Measurements from ENCODE around the gene RARG.

Gene RARG

DNA sequence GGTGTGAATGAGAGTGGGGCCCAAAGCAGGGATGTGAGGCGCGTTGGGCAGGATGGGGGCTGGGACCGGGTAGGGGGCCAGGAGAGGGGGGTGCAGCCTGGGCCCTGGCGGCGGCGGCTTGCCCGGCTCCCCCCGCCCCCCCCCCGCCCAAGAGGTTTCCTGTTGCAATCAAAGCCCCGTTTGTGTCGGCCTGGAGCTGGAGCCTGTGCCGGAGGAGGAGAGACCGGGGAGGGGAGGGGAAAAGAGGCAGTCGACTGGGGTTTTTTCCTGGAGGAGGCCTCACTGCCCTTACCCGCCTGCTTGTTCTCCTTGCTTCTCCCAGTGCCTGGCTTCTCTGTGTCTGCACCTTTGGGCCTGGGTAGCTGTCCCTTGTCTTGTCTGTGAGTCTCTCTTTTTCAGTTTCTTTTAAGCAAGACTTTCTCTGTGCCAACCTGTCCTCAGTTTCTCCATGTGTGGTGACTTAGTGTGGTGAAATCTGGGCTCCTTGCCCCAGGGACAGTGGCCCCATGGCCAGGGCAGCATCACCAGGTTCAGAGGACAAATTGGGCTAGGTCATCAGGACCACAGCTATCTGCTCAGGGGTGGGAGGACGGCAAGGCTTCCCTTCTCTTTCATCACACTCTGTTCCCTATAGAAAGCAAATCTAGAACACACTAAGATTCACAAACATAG lies 8.5 kb downstream of the RARG start:
- no peak overlapping the region for H3K23ac ChIP-seq (ENCODE audit: low read length)
- peak overlapping the region; percentile 88 for H4K91ac ChIP-seq (ENCODE audit: low read depth, low read length)
- whole genome bisulfite sequencing (ENCODE audit: extremely low coverage, insufficient coverage, insufficient read length) = no CpG with 5 or more reads among the region's 16 CpGs
- H3K4me1 ChIP-seq (ENCODE audit: control insufficient read depth in 1 of 2, insufficient read depth in 2 of 2, low read length in 2 of 2) = peaks cover 31 to 37% of the 10 kb centered on the region in 2 experiments
- H3K79me2 ChIP-seq (ENCODE audit: control insufficient read depth, insufficient read depth, low read length, poor library complexity) = peaks cover 4% of the 10 kb centered on the region
- H4K8ac ChIP-seq (ENCODE audit: low read depth, low read length) = peak overlapping the region; percentile 86
- H3K79me1 ChIP-seq (ENCODE audit: low read length) = peaks cover 28% of the 10 kb centered on the region
- DNase-seq = no peak
- H3K4ac ChIP-seq (ENCODE audit: low read depth, low read length) = peak overlapping the region; percentile 57
- H3K36me3 ChIP-seq (ENCODE audit: control insufficient read depth in 1 of 2, insufficient read depth in 2 of 2, low read length in 2 of 2) = peaks cover 0 to 4% of the 10 kb centered on the region in 2 experiments
- no peaks in the 10 kb centered on the region for H3K9me3 ChIP-seq (ENCODE audit: insufficient read depth, low read depth, low read length)
- peak overlapping the region; percentile 66 for H2BK5ac ChIP-seq (ENCODE audit: low read depth, low read length, poor library complexity)
- H3K27me3 ChIP-seq (ENCODE audit: insufficient read depth, low read length) = peaks cover 2% of the 10 kb centered on the region
- H3K27ac ChIP-seq (ENCODE audit: low read depth, low read length) = peak overlapping the region; percentile 99
- no peak overlapping the region for H3K4me3 ChIP-seq (ENCODE audit: low read depth, low read length)
- peak overlapping the region; percentile 84 for H3K18ac ChIP-seq (ENCODE audit: low read length)
- H3K14ac ChIP-seq (ENCODE audit: low read length) = peak overlapping the region; percentile 78
- peak overlapping the region; percentile 31 for H2AK5ac ChIP-seq (ENCODE audit: low read length)
- H3K9ac ChIP-seq (ENCODE audit: low read length) = no peak overlapping the region
- H4K12ac ChIP-seq (ENCODE audit: low read depth, low read length) = no peak overlapping the region
- peak overlapping the region; percentile 26 for H3K4me2 ChIP-seq (ENCODE audit: low read length)
- H2BK12ac ChIP-seq (ENCODE audit: low read length) = peak overlapping the region; percentile 80
- H2BK120ac ChIP-seq (ENCODE audit: insufficient read depth, low read length, poor library complexity) = peak overlapping the region; percentile 78
- H2AFZ ChIP-seq (ENCODE audit: insufficient read depth, low read length, poor library complexity) = peak overlapping the region; percentile 47

GRCh38 chr12:53222806-53223261 lies 9.2 kb downstream of the RARG start:
- no peak overlapping the region for H4K12ac ChIP-seq (ENCODE audit: low read depth, low read length)
- H3K36me3 ChIP-seq (ENCODE audit: control insufficient read depth in 1 of 2, insufficient read depth in 2 of 2, low read length in 2 of 2) = peaks cover 0 to 4% of the 10 kb centered on the region in 2 experiments
- peaks cover 2% of the 10 kb centered on the region for H3K27me3 ChIP-seq (ENCODE audit: insufficient read depth, low read length)
- peak overlapping the region; percentile 51 for H2AK5ac ChIP-seq (ENCODE audit: low read length)
- peak overlapping the region; percentile 78 for H2BK120ac ChIP-seq (ENCODE audit: insufficient read depth, low read length, poor library complexity)
- H2AFZ ChIP-seq (ENCODE audit: insufficient read depth, low read length, poor library complexity) = peak overlapping the region; percentile 47
- H3K9me3 ChIP-seq (ENCODE audit: insufficient read depth, low read depth, low read length) = no peaks in the 10 kb centered on the region
- H4K8ac ChIP-seq (ENCODE audit: low read depth, low read length) = peak overlapping the region; percentile 61
- peak overlapping the region; percentile 59 for H2BK5ac ChIP-seq (ENCODE audit: low read depth, low read length, poor library complexity)
- WGBS (ENCODE audit: extremely low coverage, insufficient coverage, insufficient read length) = no CpG with 5 or more reads among the region's 4 CpGs
- DNase-seq = no peak
- peaks cover 4% of the 10 kb centered on the region for H3K79me2 ChIP-seq (ENCODE audit: control insufficient read depth, insufficient read depth, low read length, poor library complexity)
- H3K9ac ChIP-seq (ENCODE audit: low read length) = no peak overlapping the region
- peak overlapping the region; percentile 63 for H3K23ac ChIP-seq (ENCODE audit: low read length)
- H3K18ac ChIP-seq (ENCODE audit: low read length) = peak overlapping the region; percentile 33
- no peak overlapping the region for H3K4me2 ChIP-seq (ENCODE audit: low read length)
- H3K4ac ChIP-seq (ENCODE audit: low read depth, low read length) = no peak overlapping the region
- H3K4me3 ChIP-seq (ENCODE audit: low read depth, low read length) = no peak overlapping the region
- H4K91ac ChIP-seq (ENCODE audit: low read depth, low read length) = peak overlapping the region; percentile 88
- peak overlapping the region; percentile 99 for H3K27ac ChIP-seq (ENCODE audit: low read depth, low read length)
- H3K79me1 ChIP-seq (ENCODE audit: low read length) = peaks cover 28% of the 10 kb centered on the region
- peak overlapping the region; percentile 58 for H3K14ac ChIP-seq (ENCODE audit: low read length)
- peak overlapping the region; percentile 97 for H2BK12ac ChIP-seq (ENCODE audit: low read length)
- H3K4me1 ChIP-seq (ENCODE audit: control insufficient read depth in 1 of 2, insufficient read depth in 2 of 2, low read length in 2 of 2) = peaks cover 31 to 38% of the 10 kb centered on the region in 2 experiments

DNA sequence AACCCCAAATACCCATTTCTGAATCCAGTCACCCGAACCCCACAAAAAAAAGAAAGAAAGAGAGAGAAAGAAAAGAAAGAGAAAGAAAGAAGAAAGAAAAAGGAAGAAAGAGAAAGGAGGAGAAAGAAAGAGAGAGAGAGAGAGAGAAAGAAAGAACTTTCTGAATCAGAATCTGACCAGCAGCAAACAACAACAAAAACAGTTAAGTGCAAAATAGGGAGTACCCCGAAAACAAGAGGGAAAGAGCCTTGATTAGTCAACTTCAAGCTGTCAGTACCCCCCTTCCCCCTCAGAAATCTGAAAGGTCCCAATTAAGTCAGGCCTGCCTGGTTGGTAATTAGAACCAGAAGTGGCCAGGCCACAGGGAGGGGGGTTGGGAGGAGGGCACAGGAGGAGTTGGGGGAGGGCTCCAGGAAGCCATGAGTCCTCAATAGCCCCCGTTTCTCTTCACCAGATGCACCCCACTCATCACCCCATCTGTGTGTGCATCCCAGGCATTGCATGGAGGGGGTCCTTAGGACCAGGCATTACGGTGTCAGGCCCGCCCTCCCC lies 9.8 kb downstream of the RARG start:
- peaks cover 2% of the 10 kb centered on the region for H3K27me3 ChIP-seq (ENCODE audit: insufficient read depth, low read length)
- H2BK12ac ChIP-seq (ENCODE audit: low read length) = peak overlapping the region; percentile 97
- H4K91ac ChIP-seq (ENCODE audit: low read depth, low read length) = peak overlapping the region; percentile 88
- H2AK5ac ChIP-seq (ENCODE audit: low read length) = peak overlapping the region; percentile 49
- H3K4ac ChIP-seq (ENCODE audit: low read depth, low read length) = no peak overlapping the region
- H3K4me3 ChIP-seq (ENCODE audit: low read depth, low read length) = no peak overlapping the region
- no peaks in the 10 kb centered on the region for H3K9me3 ChIP-seq (ENCODE audit: insufficient read depth, low read depth, low read length)
- no peak overlapping the region for H4K12ac ChIP-seq (ENCODE audit: low read depth, low read length)
- H3K18ac ChIP-seq (ENCODE audit: low read length) = peak overlapping the region; percentile 33
- peak overlapping the region; percentile 91 for H3K4me2 ChIP-seq (ENCODE audit: low read length)
- peak overlapping the region; percentile 78 for H2BK120ac ChIP-seq (ENCODE audit: insufficient read depth, low read length, poor library complexity)
- H4K8ac ChIP-seq (ENCODE audit: low read depth, low read length) = no peak overlapping the region
- H3K4me1 ChIP-seq (ENCODE audit: control insufficient read depth in 1 of 2, insufficient read depth in 2 of 2, low read length in 2 of 2) = peaks cover 34 to 42% of the 10 kb centered on the region in 2 experiments
- no peak overlapping the region for H3K9ac ChIP-seq (ENCODE audit: low read length)
- H3K36me3 ChIP-seq (ENCODE audit: control insufficient read depth in 1 of 2, insufficient read depth in 2 of 2, low read length in 2 of 2) = peaks cover 0 to under 1% of the 10 kb centered on the region in 2 experiments
- H3K79me2 ChIP-seq (ENCODE audit: control insufficient read depth, insufficient read depth, low read length, poor library complexity) = peaks cover 4% of the 10 kb centered on the region
- WGBS (ENCODE audit: extremely low coverage, insufficient coverage, insufficient read length) = no CpG with 5 or more reads among the region's 5 CpGs
- peaks cover 28% of the 10 kb centered on the region for H3K79me1 ChIP-seq (ENCODE audit: low read length)
- H3K27ac ChIP-seq (ENCODE audit: low read depth, low read length) = peak overlapping the region; percentile 99
- H3K14ac ChIP-seq (ENCODE audit: low read length) = no peak overlapping the region
- peak overlapping the region; percentile 59 for H2BK5ac ChIP-seq (ENCODE audit: low read depth, low read length, poor library complexity)
- H3K23ac ChIP-seq (ENCODE audit: low read length) = no peak overlapping the region
- no peak overlapping the region for H2AFZ ChIP-seq (ENCODE audit: insufficient read depth, low read length, poor library complexity)
- no peak for DNase-seq

DNA sequence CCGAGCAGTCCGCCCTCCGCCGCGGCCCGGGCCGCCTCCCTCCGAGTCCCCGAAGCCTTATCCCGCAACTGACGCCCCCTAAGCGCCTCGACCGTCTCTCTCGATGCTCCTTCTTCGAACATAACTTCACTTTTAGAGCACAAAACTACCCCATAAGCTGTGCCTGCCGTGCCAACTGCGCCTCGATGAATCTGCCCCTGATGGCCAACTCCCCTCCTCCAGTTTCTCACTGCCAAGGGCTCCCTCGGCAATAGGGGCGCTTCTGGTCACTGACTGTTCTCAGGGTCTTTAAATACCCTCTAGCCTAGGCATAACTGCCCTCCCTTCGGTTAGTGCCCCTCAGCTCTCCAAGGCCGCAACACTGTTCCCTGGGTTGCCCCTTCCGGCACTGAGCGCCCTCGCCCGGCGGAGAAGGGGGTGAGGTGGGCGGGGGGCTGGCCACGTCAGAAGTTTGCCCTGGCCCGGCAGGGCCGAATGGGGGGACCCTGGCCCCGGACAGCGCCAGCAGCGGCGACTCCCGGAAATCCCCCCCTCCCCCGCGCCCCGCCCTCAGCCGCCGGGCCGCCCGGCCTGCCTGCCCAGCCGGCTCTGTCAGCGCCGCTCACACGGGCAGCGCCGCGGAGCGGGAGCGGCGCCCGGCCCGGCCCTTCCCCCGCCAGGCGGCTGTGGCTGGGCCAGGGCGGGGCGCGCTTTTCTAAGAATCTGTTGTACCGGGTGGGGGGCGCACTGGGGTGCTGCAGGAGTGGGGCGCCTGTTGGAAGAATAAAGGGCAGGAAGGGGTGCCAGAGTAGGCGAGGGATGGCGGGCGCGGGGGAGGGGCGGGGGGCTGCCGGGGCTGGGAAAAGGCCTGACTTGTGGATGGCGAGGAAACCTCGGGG lies 10.6 kb downstream of the RARG start:
- Histone ChIP-seq H3K14ac (ENCODE audit: low read length) (peak overlapping the region; percentile 99), H3K4ac (ENCODE audit: low read depth, low read length) (peak overlapping the region; percentile 97), H2BK5ac (ENCODE audit: low read depth, low read length, poor library complexity) (peak overlapping the region; percentile 98), H3K36me3 (ENCODE audit: control insufficient read depth in 1 of 2, insufficient read depth in 2 of 2, low read length in 2 of 2) (no peaks in the 10 kb centered on the region), H4K91ac (ENCODE audit: low read depth, low read length) (peak overlapping the region; percentile 100), H3K27ac (ENCODE audit: low read depth, low read length) (peak overlapping the region; percentile 99), H4K12ac (ENCODE audit: low read depth, low read length) (peak overlapping the region; percentile 96), H2AK5ac (ENCODE audit: low read length) (peak overlapping the region; percentile 95), H3K4me3 (ENCODE audit: low read depth, low read length) (peak overlapping the region; percentile 63), H2BK120ac (ENCODE audit: insufficient read depth, low read length, poor library complexity) (peak overlapping the region; percentile 95), H3K9me3 (ENCODE audit: insufficient read depth, low read depth, low read length) (no peaks in the 10 kb centered on the region), H3K4me2 (ENCODE audit: low read length) (peak overlapping the region; percentile 91), H4K8ac (ENCODE audit: low read depth, low read length) (peak overlapping the region; percentile 96), H3K23ac (ENCODE audit: low read length) (no peak overlapping the region), H2AFZ (ENCODE audit: insufficient read depth, low read length, poor library complexity) (peak overlapping the region; percentile 97), H3K27me3 (ENCODE audit: insufficient read depth, low read length) (peaks cover 2% of the 10 kb centered on the region), H2BK12ac (ENCODE audit: low read length) (peak overlapping the region; percentile 89), H3K9ac (ENCODE audit: low read length) (peak overlapping the region; percentile 53), H3K18ac (ENCODE audit: low read length) (peak overlapping the region; percentile 98), H3K79me1 (ENCODE audit: low read length) (peaks cover 28% of the 10 kb centered on the region), H3K79me2 (ENCODE audit: control insufficient read depth, insufficient read depth, low read length, poor library complexity) (peaks cover 4% of the 10 kb centered on the region), H3K4me1 (ENCODE audit: control insufficient read depth in 1 of 2, insufficient read depth in 2 of 2, low read length in 2 of 2) (peaks cover 35 to 49% of the 10 kb centered on the region in 2 experiments)
- no CpG with 5 or more reads among the region's 72 CpGs for WGBS (ENCODE audit: extremely low coverage, insufficient coverage, insufficient read length)
- DNase-seq = peak; percentile 47 to 68

Measured in trophoblast cell (in vitro differentiated cells and primary cell).